CD4-positive, alpha-beta T cell treated with Interferon gamma for 1 hour (primary cell): ENCODE measurements around the gene FHIT.

ENCODE experiments used
- DNase-seq: peaks from one replicate; pipeline ENCODE4 v3.0.0-alpha.2; 2020

Gene FHIT

GRCh38 chr3:60809857-60810610 is 441.2 kb downstream of the FHIT start:
- DNase-seq: no peak

GRCh38 chr3:60803216-60804173 is 447.8 kb downstream of the FHIT start:
- DNase-seq: no peak

GRCh38 chr3:60801307-60801706 is 449.9 kb downstream of the FHIT start:
- no peak for DNase-seq

GRCh38 chr3:60798456-60798855 is 452.8 kb downstream of the FHIT start:
- DNase-seq: no peak

- DNase-seq: no peak
These were observed 458.9 kb downstream of the FHIT start for GRCh38 chr3:60792249-60792852.

- DNase-seq: no peak
These were observed 463.1 kb downstream of the FHIT start for GRCh38 chr3:60788185-60788584.

- DNase-seq: no peak
These were observed 469.3 kb downstream of the FHIT start for GRCh38 chr3:60781935-60782334.

GRCh38 chr3:60779637-60780036 is 471.6 kb downstream of the FHIT start:
- DNase-seq: no peak

GRCh38 chr3:60775985-60776384 is 475.3 kb downstream of the FHIT start:
- DNase-seq: no peak

- DNase-seq: no peak
These were observed 476.6 kb downstream of the FHIT start for GRCh38 chr3:60774617-60775016.

GRCh38 chr3:60772584-60772983 is 478.7 kb downstream of the FHIT start:
- no peak for DNase-seq

- DNase-seq: no peak
These were observed 479.5 kb downstream of the FHIT start for GRCh38 chr3:60771766-60772165.

- no peak for DNase-seq
These were observed 480.7 kb downstream of the FHIT start for GRCh38 chr3:60770532-60770931.

GRCh38 chr3:60767536-60767935 is 483.7 kb downstream of the FHIT start:
- DNase-seq: no peak

GRCh38 chr3:60765776-60766175 is 485.5 kb downstream of the FHIT start:
- no peak for DNase-seq

- DNase-seq: no peak
These were observed 486.4 kb downstream of the FHIT start for GRCh38 chr3:60764870-60765269.

- no peak for DNase-seq
These were observed 491.1 kb downstream of the FHIT start for GRCh38 chr3:60760145-60760544.

GRCh38 chr3:60759439-60759838 is 491.8 kb downstream of the FHIT start:
- no peak for DNase-seq

GRCh38 chr3:60758831-60759230 is 492.4 kb downstream of the FHIT start:
- peak; percentile 3 for DNase-seq

- no peak for DNase-seq
These were observed 493.1 kb downstream of the FHIT start for GRCh38 chr3:60758171-60758570.

- DNase-seq: no peak
These were observed 493.5 kb downstream of the FHIT start for GRCh38 chr3:60757724-60758123.

- no peak for DNase-seq
These were observed 494.8 kb downstream of the FHIT start for GRCh38 chr3:60756241-60757030.

GRCh38 chr3:60755094-60755493 is 496.2 kb downstream of the FHIT start:
- DNase-seq: no peak
